Natural killer cell (primary cell): ENCODE data around the gene PTPRQ. TPM values are rescaled to one million over a fixed set of nuclear protein-coding genes. Genes with fewer than 3 reads are reported as not detected.
"Not testable (repeated sequence)": the region's sequence is repeated elsewhere in the genome, so short reads cannot be mapped to it uniquely, and the experiment has no call there.

Experiments used
- ATAC-seq, 3 donors: fragments of 150-1000 bp in 2 of 3; fragments of 200-7000 bp in 1 of 3; cut with Tn5 transposase; 1 replicate in 1 of 3; 2 replicates in 2 of 3; pipeline ENCODE4 v1.10.0; 2021; ENCODE audit warnings: mild to moderate bottlenecking in 2 of 3, moderate library complexity in 2 of 3
- DNase-seq, 2 donors: peaks; one replicate each; pipeline versions ENCODE4 v3.0.0 to v3.0.0-alpha.2; 2013 to 2021; ENCODE audit warnings: mixed read lengths in 1 of 2
- H3K27ac ChIP-seq: one replicate; pipeline ENCODE4 v1.5.1; 2013; ENCODE audit warnings: mild to moderate bottlenecking, low read length
- H3K27me3 ChIP-seq: one replicate; pipeline ENCODE4 v1.6.1; 2013; ENCODE audit warnings: low read length; ENCODE audit not compliant: control insufficient read depth, insufficient read depth
- H3K36me3 ChIP-seq: one replicate; pipeline ENCODE4 v1.6.1; 2013; ENCODE audit warnings: low read length; ENCODE audit not compliant: control insufficient read depth, insufficient read depth
- H3K4me1 ChIP-seq: one replicate; pipeline ENCODE4 v1.6.1; 2013; ENCODE audit warnings: low read length; ENCODE audit not compliant: control insufficient read depth, insufficient read depth
- H3K4me3 ChIP-seq: one replicate; pipeline ENCODE4 v1.5.1; 2013; ENCODE audit warnings: low read length
- H3K9me3 ChIP-seq: one replicate; pipeline ENCODE4 v1.6.1; 2013; ENCODE audit warnings: low read length; ENCODE audit not compliant: control insufficient read depth, insufficient read depth
- H3K27ac Mint-ChIP-seq, 2 donors: one replicate each; pipeline ENCODE4 v1.8.0; 2022; ENCODE audit warnings: mild to moderate bottlenecking in 2 of 2, mixed read lengths in 2 of 2, moderate library complexity in 1 of 2
- H3K27me3 Mint-ChIP-seq, 2 donors: one replicate each; pipeline ENCODE4 v1.8.0; 2022; ENCODE audit warnings: low read depth in 2 of 2, mixed read lengths in 2 of 2
- H3K36me3 Mint-ChIP-seq: one replicate; pipeline ENCODE4 v1.8.0; 2022; ENCODE audit warnings: mixed read lengths
- H3K4me1 Mint-ChIP-seq, 2 donors: one replicate each; pipeline ENCODE4 v1.8.0; 2022; ENCODE audit warnings: mixed read lengths in 2 of 2
- H3K4me3 Mint-ChIP-seq: one replicate; pipeline ENCODE4 v1.8.0; 2022; ENCODE audit warnings: mild to moderate bottlenecking, moderate library complexity, mixed read lengths
- H3K9me3 Mint-ChIP-seq, 2 donors: one replicate each; pipeline ENCODE4 v1.8.0; 2022; ENCODE audit warnings: mixed read lengths in 2 of 2
- CTCF ChIP-seq: fragments of 200-600 bp; IDR thresholded peaks from one replicate; pipeline ENCODE4 v1.8.0; 2022; ENCODE audit warnings: antibody characterized with exemption
- WGBS: methylation state at CpG from one replicate; pipeline ENCODE4 v1.1.7; 2013; ENCODE audit warnings: missing lambda C conversion rate; ENCODE audit not compliant: insufficient coverage; 5-methylcytosine and 5-hydroxymethylcytosine counted together
- intact Hi-C: fragments of 100-400 bp; cut with micrococcal nuclease; formaldehyde crosslinking; loops from one replicate; pipeline ENCODE4 v1.14.2; 2022
- total RNA-seq, 4 donors: library from RNA; stranded (reverse); fragments of 120-200 nt in 1 of 4; gene quantifications; one replicate each; pipeline versions ENCODE4 v1.2.3 to v1.2.4, GENCODE V29; 2013 to 2022

PTPRQ gene
- total RNA-seq, 3 donors from 2014 or later (not counting 1 experiment from before 2014, with no cell fraction given) = not detected

DNA sequence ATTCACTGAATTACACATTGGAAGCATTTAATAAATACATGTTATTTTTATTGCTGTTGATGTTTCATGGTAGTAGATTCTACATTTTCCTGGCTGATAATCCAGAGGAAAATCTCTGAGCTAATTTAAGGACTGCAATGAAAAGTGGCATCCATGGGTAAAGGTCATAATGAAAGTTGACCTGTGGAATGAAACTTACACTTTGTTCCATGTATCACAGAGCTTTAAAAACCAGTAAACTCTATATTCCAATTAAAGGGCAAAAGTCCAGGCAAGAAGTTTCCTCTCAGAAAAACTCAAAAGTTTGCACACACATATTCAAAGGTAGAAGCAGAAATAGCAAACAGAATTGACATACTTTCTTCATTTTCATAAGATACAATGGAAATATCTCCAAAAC is 218.6 kb downstream of the PTPRQ start:
- DNase-seq (no peak), ATAC-seq (no peak)
- TF ChIP-seq CTCF = no peak
- Mint-ChIP-seq H3K36me3 (no peaks in the 10 kb centered on the region), H3K4me3 (no peak overlapping the region), H3K27me3 (no peaks in the 10 kb centered on the region), H3K27ac (no peak overlapping the region), H3K4me1 (no peaks in the 10 kb centered on the region), H3K9me3 (peaks cover 14% of the 10 kb centered on the region in 2 donors)
- Histone ChIP-seq H3K27me3 (no peaks in the 10 kb centered on the region), H3K9me3 (peaks cover 2% of the 10 kb centered on the region), H3K36me3 (no peaks in the 10 kb centered on the region), H3K27ac (no peak overlapping the region), H3K4me3 (no peak overlapping the region), H3K4me1 (no peaks in the 10 kb centered on the region)
- intact Hi-C loops = no loop called here

DNA sequence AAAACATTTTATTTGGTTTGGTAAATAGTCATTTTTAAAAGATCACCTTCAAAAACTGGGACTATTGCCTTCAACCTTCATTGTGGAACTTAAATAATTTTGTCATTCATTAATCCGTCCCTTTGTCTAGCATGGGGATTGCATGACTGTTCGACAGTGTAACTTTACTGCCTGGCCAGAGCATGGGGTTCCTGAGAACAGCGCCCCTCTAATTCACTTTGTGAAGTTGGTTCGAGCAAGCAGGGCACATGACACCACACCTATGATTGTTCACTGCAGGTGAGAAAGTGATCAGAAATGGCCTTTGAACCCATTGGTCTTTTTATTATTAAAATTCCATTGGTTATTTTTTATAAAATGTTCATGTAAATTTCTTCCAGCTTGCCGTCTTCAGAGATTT is 226.2 kb downstream of the PTPRQ start:
- H3K27me3 ChIP-seq = no peaks in the 10 kb centered on the region
- H3K4me1 ChIP-seq = no peaks in the 10 kb centered on the region
- Mint-ChIP-seq H3K27me3 (no peaks in the 10 kb centered on the region), H3K27ac (no peak overlapping the region), H3K36me3 (no peaks in the 10 kb centered on the region), H3K4me3 (no peak overlapping the region), H3K9me3 (peaks cover 15 to 19% of the 10 kb centered on the region in 2 donors), H3K4me1 (no peaks in the 10 kb centered on the region)
- H3K4me3 ChIP-seq = no peak overlapping the region
- TF ChIP-seq CTCF = no peak
- ATAC-seq (no peak), DNase-seq (no peak)
- WGBS = 65% methylated on average over 4 of the region's 5 CpGs
- no peaks in the 10 kb centered on the region for H3K36me3 ChIP-seq
- intact Hi-C loops = no loop called here
- H3K27ac ChIP-seq = no peak overlapping the region
- H3K9me3 ChIP-seq = no peaks in the 10 kb centered on the region

- H3K36me3 ChIP-seq, H3K4me3 ChIP-seq, H3K36me3 Mint-ChIP-seq, H3K9me3 ChIP-seq, H3K4me1 Mint-ChIP-seq, H3K27ac Mint-ChIP-seq, H3K9me3 Mint-ChIP-seq, DNase-seq, H3K27ac ChIP-seq, intact Hi-C loops, H3K4me1 ChIP-seq, H3K27me3 Mint-ChIP-seq, H3K4me3 Mint-ChIP-seq, ATAC-seq, H3K27me3 ChIP-seq: not testable (repeated sequence)
- 92% methylated on average over 13 of the region's 13 CpGs for WGBS
Observed at GRCh38 chr12:80676042-80676636, 232.1 kb downstream of the PTPRQ start.

GRCh38 chr12:80676856-80677255 is 232.8 kb downstream of the PTPRQ start:
- DNase-seq (no peak), ATAC-seq (no peak)
- WGBS = 89% methylated on average over 1 of the region's 1 CpG
- Histone ChIP-seq H3K4me3 (no peak overlapping the region), H3K27ac (no peak overlapping the region), H3K9me3 (no peaks in the 10 kb centered on the region), H3K4me1 (no peaks in the 10 kb centered on the region), H3K36me3 (no peaks in the 10 kb centered on the region), H3K27me3 (no peaks in the 10 kb centered on the region)
- TF ChIP-seq CTCF = no peak
- Mint-ChIP-seq H3K36me3 (no peaks in the 10 kb centered on the region), H3K9me3 (peaks cover 5 to 6% of the 10 kb centered on the region in 2 donors), H3K27me3 (no peaks in the 10 kb centered on the region), H3K27ac (no peak overlapping the region), H3K4me3 (no peak overlapping the region), H3K4me1 (no peaks in the 10 kb centered on the region)
- intact Hi-C loops = no loop called here
